NCI-H187 treated with DMSO at 0.1 percent for 48 hours (cell line): Measurements from ENCODE around the gene GEMIN7.
A peak's percentile ranks its signal among the peaks of the same experiment; 100 is the strongest.

Experiments
- DNase-seq: peaks from one replicate; lab custom pipeline; 2025; lab: John Stamatoyannopoulos, UW

Gene GEMIN7, protein sequence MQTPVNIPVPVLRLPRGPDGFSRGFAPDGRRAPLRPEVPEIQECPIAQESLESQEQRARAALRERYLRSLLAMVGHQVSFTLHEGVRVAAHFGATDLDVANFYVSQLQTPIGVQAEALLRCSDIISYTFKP

DNA sequence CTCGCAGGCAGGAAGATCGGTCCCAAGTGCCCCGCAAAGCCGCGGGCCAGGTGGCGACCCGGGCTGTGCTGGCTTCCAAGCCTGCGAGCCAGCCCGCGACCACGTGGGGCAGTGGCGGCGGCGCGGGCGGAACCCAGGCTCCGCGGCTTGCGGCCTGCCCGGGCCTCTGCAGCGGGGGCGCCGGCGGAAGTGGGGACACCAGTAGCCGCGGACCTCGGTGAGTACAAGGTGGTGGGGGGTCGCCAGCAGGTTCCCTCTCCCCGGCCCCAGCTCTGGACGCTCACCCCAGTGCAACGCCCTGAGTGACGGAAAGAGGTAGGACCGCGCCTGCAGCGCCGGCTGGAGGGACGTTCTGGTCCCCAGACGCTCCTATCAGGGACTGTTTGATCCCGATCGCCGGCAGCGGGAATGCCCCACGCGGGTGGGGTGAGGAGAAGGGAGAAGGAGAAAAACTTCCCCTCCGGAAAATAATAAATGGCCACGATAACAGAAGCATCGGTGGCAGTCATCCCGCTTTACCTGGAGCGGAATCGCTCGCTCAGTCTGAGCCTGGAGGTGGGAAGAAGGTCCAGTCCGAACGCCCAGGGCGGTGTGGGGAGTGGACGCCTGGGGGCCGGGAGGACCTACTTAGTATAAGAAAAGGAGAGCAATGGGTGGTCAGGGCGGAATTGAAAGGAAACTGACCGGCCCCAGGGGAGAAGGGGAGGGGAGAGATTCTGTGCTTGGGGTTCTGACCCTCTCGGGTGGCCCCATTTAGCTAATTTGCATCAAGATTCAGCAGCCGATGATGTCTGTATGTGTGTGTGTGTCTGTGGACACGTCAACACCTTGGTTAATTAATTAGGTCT lies at the start of gene GEMIN7:
TSS of gene GEMIN7 (plus strand) at position 198 of the 848 bp plus-strand sequence. CDS start 10,855 bp downstream, outside the sequence.
- peak; percentile 34 for DNase-seq

DNA sequence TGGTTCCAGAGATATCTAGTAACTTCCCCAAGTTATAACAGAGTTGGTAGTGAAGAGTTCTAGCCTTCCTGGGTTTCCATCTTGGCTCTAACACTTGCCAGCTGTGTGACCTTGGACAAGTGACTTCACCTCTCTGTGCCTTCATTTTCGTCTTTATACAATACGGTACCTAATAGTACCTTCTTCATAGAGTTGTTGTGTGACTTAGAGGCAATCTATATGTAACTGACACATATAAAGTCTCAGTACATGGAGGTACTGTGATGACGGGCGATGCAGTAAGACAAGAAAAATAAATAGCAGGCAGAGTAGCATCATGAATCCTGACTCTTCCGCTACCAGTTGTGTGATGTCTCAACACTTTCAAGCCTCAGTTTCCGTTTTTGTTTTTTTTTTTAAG lies 48.2 kb upstream of the GEMIN7 start:
- no peak for DNase-seq

DNA sequence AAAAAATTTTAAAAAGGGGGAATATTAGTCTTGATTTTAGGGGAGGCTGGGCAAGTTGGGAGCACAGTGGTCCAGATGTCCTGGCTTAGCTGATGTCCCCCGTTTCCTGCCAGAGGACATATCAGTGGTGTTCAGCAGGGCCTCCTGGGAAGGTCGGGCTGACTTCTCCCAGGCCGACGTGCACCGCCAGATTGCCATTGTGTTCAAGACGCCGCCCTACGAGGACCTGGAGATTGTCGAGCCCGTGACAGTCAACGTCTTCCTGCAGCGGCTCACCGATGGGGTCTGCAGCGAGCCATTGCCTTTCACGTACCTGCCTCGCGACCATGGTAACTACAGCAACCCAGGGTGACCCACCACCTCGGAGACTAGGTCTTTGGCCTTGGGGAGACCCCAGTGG lies 46.6 kb upstream of the GEMIN7 start:
- no peak for DNase-seq

DNA sequence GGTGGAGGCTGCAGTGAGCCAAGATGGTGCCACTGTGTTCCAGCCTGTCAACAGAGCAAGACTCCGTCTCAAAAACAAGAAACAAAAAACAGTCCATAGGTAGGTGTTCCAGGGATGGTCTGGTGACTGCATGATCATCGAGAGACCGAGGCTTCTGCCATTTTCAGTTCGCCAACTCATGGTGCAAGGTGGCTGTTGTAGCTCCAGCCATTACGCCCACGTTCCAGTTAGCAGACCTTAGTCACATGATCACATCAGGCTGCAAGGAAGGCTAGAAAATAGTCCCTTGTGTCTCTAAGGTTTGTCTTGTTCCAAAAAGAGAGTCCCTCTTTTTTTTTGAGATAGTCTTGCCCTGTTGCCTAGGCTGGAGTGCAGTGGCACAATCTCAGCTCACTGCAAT lies 43.3 kb upstream of the GEMIN7 start:
- DNase-seq, result no peak

DNA sequence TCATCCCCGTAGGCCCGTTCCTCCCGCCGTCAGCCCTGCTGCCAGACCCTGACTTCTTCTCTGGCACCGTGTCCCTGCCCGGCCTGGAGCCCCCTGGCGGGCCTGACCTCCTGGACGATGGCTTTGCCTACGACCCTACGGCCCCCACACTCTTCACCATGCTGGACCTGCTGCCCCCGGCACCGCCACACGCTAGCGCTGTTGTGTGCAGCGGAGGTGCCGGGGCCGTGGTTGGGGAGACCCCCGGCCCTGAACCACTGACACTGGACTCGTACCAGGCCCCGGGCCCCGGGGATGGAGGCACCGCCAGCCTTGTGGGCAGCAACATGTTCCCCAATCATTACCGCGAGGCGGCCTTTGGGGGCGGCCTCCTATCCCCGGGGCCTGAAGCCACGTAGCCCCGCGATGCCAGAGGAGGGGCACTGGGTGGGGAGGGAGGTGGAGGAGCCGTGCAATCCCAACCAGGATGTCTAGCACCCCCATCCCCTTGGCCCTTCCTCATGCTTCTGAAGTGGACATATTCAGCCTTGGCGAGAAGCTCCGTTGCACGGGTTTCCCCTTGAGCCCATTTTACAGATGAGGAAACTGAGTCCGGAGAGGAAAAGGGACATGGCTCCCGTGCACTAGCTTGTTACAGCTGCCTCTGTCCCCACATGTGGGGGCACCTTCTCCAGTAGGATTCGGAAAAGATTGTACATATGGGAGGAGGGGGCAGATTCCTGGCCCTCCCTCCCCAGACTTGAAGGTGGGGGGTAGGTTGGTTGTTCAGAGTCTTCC lies 41.5 kb upstream of the GEMIN7 start:
- DNase-seq, result no peak

DNA sequence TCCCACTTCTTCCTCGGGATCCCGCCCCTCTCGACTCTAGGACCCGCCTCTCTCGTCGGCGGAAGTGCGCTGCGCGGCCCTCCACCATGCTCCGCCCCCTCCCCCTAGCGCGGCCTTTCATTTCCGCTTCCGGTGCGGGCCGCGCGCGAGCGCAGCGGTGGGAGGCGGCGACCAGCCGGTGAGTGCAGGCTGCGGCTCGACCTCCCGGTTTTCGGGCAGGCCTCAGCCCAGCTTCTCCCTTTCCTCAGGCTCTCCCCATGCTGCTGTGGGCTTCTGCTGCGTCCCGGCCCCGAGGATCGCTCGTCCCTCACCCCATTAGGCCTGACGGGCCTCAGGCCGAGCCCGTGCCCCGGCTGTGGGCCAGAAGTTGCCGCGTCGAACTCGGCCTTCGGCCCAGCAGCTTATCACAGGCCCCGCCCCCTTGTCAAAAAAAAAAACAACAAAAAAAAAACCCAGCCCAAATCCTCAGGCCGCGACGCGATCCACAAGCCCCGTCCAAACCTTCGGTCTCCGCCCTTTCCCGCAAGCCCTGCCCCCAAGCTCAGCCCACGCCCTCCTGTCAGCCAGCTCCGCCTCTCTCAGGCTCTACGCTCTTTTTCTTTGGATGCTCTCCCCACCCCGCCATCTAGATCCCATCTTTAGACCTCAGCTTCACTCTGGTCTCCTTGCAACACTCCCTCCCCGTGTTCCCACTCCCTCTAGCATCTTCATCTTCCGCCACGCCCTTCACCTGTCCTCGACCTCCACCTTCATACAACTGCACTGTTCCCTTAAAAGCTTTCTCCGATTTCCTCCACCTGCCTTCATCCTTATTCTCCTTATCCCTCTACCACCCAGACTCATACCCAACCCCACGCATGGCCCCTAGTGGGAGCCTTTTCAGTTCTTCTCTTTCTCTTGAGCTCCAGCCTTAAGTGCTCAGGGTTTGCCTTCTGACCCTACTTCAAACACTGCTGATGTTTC lies 39.8 kb upstream of the GEMIN7 start, which contains the start of gene CLASRP:
TSS of gene CLASRP (plus strand) at position 115 of the 963 bp plus-strand sequence. CDS start 1,168 bp downstream, outside the sequence.
- peak; percentile 50 for DNase-seq

DNA sequence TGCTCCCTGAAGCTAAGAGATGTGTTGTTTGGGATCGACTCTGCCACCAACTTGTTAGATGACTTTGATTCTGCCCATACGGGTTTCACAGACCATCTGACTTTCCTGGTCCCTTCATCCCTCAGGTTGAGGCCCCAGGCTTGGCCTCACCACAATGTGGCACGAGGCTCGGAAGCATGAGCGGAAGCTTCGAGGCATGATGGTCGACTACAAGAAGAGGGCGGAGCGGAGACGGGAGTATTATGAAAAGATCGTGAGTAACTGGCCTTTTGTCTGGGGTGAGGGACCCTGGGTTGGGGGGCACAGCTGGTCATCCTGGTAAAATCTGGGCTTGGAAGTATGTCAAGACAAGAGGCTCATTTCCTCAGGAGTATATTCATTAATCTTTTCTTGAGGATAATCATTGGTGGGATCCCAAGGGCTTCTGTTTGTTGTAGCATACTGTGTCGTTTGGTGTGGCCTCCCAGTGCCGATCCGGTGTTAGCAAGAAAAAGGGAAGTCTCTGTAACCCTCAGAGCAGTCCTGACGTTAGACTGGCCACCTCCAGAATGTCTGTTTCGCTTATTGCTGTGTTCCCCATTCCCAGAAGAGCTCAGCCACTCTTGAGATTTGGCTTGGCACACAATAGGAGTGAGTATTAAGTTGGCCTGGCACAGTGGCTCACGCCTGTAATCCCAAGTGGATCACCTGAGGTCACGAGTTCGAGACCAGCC lies 38.8 kb upstream of the GEMIN7 start:
- DNase-seq, result no peak

DNA sequence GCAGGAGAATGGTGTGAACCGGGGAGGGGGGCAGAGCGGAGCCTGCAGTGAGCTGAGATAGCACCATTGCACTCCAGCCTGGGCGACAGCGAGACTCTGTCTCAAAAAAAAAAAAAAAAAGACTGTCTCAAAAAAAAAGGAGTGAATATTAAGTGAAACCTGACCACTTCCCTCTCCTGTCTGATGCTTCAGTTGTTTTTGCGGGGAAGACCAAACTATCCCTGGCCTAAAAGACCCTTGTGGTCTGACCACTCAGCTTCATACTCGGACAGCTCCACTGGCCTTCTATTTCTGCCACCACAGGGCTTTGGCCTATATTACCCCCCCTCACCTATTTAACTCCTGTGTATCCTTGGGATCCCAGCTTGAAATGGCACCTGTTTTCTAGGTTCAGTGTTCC lies 37.9 kb upstream of the GEMIN7 start:
- no peak for DNase-seq

DNA sequence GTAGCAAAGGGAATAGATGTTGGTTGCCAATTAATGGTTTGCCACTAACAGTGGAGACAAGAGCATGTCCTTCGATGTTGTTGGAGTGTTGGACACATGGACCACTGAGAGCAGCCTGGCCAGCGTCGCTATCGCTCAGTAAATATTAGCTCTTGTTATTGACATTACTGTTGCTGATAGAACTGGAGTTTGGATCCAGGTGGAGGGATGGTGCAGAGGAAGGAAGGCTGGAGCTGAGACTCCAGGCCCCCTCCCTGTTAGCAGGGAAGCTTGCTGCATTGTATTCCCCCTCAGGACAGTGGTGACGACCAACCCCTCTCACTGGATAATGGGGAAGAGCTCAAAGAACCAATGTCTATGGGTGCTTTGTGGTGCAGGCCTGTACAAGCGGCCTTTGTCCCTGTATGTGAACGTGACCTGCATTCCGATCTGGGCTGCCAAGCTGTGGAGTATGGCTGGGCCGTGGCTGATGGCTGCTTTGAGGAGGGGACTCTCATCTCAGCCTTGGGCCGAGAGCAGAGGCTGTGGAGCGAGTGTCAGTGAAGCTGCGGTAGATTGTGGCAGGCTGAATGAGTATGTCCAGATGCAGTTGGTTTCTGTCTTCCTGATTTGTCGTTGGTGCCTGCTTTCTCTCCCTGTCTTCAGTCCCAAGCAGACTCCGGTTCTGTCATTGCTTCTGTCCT lies 33.2 kb upstream of the GEMIN7 start:
- no peak for DNase-seq

DNA sequence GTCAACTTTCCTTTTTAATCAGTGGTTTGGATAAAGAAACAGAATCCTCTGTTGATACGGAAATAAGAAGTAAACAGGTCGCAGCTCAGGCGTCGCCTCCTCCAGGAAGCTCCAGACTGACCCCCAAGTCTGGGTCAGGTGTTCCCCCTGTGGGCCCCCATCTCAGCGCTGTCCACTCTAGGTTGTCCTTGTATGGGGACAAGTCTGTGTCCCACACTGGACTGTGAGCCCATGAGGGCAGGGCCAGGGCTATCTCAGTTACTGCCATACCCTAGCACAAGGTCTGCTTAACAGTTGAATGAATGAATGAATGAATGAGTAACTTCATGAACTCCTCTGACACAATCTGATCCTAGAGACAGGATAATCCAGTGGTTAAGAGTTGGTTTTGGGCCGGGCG lies 32.7 kb upstream of the GEMIN7 start:
- DNase-seq, result no peak

DNA sequence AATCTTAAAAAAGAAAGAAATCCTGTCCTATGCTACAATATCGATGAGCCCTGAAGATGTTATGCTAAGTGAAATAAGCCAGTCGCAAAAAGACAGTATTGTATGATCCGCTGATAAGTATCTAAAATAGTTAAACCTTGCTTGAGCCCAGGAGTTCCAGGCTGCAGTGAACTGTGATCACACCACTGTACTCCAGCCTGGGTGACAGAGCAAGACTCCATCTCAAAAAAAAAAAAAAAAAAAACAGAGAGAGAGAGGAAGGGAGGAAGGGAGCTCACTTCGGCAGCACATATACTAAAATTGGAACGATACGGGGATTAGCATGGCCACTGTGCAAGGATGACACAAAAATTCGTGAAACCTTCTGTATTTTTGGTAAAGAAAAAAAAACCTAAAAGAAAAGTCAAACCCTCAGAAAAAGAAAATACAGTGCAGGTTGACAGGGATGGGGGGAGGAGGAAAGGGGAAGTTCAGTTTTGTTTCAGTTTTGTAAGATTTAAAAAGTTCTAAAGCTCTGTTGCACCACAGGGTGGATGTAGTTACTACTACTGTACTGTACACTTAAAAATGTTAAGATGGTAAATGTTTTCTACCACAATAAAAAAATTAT lies 31.8 kb upstream of the GEMIN7 start:
- no peak for DNase-seq

DNA sequence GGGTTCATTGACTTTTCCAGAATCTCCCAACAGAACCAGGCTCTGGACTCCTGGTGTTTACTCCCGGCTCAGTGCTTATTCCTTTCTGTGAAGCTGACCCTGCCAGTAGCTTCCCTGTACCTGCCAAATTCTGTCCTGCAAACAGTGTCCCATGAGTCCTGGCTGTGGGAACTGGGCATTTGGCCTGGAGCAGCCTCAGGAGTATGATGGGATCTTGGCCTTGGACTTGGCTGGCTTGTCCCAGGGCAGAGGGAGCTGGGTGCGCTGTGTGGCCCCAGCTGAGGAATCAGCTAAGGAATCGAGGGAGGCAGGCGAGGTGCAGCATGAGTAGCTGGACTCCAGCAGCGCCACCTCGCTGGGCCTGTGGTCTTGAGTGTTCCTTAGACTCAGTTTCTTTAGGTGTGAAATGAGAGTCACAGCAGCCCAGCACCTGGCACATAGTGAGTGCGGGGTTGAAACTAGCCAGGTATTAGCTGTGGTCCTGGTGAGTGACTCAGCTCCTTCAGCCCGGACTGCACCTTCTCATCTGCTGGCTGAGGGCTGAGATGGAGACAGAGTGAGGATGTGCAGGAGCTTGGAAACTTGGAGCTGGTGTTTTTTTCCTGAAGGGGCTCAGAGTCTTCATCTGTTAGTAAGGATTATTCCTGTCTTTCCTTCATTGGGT lies 29.9 kb upstream of the GEMIN7 start:
- DNase-seq, result no peak

DNA sequence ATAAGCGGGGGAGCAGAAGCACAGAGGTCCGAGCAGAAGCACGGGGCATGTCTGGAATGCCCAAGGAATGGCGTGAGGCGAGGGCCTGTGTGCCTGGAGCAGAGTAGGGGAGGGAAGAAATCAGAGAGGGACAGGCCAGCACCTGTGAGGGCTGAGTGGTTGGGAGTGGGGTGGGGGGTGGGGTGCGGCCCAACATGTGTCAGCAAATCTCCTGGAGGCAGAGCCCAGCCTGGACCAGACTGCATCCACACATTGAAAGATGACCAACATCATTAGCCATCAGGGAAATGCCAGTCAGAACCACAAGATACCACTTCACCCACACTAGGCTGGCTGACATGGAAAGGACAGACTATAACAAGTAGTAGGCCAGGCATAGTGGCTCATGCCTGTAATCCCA lies 29.0 kb upstream of the GEMIN7 start:
- DNase-seq, result no peak

DNA sequence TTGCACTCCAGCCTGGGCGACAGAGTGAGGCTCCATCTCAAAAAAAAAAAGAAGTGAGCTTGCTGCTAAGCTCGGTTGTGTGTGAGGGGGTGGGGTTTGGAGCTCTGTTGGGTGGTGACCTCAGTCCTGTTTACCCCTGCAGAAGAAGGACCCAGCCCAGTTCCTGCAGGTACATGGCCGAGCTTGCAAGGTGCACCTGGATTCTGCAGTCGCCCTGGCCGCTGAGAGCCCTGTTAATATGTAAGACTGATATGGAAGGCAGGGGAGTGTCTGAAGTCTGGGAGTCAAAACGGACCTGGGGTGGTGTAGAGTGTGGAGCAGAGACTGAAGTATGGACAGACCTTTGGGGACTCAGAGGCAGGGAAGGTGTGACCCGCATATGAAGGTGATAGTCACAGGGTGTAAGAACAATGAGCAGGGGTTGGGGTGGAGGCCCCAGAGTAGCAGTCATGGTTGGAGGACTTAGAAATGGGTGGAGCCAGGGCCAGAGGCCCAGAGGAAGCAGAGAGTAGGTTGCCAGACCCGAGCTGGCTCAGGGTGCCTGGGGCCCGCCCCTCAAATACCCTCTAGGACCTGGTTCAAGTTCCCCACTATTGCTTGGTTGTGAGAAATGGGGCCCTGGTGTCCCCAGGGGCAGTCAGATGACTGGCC lies 27.0 kb upstream of the GEMIN7 start:
- no peak for DNase-seq

DNA sequence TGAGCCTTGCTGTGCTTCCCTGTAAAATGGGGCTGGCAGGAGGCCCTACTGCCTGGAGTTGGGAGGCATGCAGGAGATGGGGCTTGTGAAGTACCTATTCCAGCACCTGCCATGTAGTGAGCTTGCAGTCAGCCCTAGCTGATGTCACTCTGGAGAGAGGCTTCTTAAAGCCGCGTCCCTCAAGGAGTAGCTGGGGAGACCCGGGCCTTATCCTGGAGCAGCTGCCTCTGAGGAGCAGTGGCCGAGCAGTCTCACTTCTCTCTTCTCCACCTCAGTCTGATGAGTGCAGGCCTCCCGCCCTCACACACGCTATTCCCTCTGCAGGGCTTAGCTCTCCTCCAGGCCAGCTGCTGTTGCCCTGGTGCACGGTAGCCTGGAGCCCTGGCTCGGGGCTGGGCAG lies 22.2 kb upstream of the GEMIN7 start:
- DNase-seq, result no peak

DNA sequence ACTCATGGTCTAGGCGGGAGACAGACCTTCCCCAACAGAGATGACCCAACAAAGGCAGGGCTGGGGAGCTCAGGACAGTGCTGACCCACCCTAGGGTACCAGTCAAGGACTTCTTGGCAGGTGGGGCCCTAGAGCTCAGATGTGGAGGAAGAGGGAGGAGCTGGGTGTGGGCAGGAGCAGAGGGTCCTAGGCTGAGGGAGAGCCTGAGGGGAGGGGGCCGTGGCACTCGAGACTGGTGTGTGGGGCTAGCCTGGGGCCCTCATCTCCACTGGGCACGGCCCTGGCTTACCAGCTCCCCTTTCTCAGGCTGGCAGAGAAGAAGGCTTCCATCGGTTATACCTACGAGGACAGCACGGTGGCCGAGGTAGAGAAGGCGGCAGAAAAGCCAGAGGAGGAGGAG lies 21.6 kb upstream of the GEMIN7 start:
- no peak for DNase-seq

DNA sequence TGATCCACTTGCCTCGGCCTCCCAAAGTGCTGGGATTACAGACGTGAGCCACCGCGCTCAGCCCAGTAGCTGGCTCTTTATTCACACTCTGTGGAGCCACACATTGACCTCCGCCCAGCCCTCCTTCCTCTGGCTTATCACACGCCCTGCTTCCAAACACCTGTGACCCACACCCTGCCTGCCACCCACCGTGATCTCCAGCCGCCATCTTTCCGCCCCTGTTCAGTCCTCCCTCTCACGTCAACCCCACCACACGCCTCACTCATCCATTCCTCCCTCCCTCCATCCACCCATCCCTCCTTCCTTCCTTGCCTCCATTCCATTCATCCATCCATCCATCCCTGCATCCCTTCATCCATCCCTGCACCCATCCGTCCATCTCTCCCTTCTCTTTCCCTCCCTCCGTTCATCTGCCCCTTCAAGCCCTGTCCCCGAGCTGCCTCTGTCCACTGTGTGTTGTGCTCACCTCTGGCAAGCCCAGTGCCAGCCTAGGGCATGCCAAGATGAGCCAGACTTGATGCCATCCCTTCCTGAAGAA lies 20.4 kb upstream of the GEMIN7 start:
- DNase-seq, result no peak

DNA sequence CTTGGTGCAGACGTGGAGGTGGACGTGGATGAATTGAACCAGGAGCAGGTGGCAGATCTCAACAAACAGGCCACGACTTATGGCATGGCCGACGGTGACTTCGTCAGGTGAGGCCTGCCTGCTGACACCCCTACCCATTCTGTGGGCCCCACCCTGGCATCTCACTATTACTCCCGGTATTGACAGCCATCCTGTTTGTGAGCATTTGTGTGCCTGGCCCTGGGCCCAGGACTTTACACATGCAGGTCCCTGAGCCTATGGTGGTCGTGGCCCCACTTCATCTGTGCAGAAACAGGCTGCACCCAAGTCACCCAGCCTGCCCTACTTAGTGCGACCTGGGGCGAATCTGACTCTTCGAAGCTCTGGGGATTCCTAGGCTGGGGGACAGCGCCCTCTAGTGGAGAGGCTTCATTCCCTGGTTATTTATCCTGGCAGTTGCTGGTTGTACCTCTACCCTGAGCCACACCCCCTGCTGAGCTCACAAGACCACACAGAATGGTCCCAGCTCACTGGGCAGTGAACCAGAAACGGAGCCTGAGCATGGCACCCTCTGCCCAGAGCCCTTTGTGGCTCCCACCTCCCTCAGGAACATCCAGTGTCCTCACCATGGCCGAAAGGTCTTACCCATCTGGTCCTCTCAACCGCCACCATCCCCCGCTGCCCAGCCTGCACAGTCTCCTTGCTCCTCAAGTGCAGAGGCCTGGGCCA lies 19.6 kb upstream of the GEMIN7 start:
- no peak for DNase-seq
